Adipocyte (in vitro differentiated cells): ENCODE data around the gene SERPIND1.
"Not testable (repeated sequence)": the region's sequence is repeated elsewhere in the genome, so short reads cannot be mapped to it uniquely, and the experiment has no call there.

Experiments
- DNase-seq: peaks from one replicate; pipeline ENCODE4 v3.0.0-alpha.2; 2015; ENCODE audit warnings: low read depth
- H3K27me3 ChIP-seq: replicated peaks from 2 replicates; pipeline ENCODE4 v1.7.0; 2013; ENCODE audit warnings: mild to moderate bottlenecking, low read length, moderate library complexity; ENCODE audit not compliant: control insufficient read depth, insufficient read depth
- H3K36me3 ChIP-seq: 2 replicates; pipeline ENCODE4 v1.7.0; 2013; ENCODE audit warnings: low read length, mild to moderate bottlenecking, moderate library complexity; ENCODE audit not compliant: control insufficient read depth, insufficient read depth, severe bottlenecking
- H3K4me1 ChIP-seq: 2 replicates; pipeline ENCODE4 v1.7.0; 2013; ENCODE audit warnings: mild to moderate bottlenecking, low read length, moderate library complexity; ENCODE audit not compliant: control insufficient read depth, insufficient read depth
- H3K4me3 ChIP-seq: 2 replicates; pipeline ENCODE4 v1.7.0; 2013; ENCODE audit warnings: mild to moderate bottlenecking, low read length, moderate library complexity
- H3K9ac ChIP-seq: 2 replicates; pipeline ENCODE4 v1.7.0; 2013; ENCODE audit warnings: mild to moderate bottlenecking, low read length, moderate library complexity
- H3K9me3 ChIP-seq: 2 replicates; pipeline ENCODE4 v1.7.0; 2013; ENCODE audit warnings: mild to moderate bottlenecking, low read length, moderate library complexity; ENCODE audit not compliant: control insufficient read depth

Gene SERPIND1

GRCh38 chr22:20825216-20825615, 51.3 kb downstream of the SERPIND1 start:
- H3K36me3 ChIP-seq, result peaks cover 55% of the 10 kb centered on the region
- H3K4me1 ChIP-seq, DNase-seq, H3K27me3 ChIP-seq, H3K4me3 ChIP-seq, H3K9me3 ChIP-seq, H3K9ac ChIP-seq: not testable (repeated sequence)

DNA sequence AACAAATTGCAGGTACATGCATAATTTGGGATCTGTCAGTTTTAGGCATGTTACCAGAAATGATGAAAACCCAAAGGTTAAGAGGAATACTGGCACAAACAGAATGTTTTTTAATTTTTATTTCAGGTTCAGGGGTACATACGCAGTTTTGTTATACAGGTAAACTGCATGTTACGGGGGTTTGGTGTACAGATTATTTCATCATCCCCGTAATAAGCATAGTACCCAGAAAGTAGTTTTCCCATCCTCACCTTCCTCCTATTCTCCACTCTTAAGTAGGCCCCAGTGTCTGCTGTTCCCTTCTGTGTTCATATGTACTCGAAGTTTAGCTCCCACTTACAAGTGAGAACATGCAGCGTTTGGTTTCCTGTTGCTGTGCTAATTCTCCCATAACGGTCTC, 51.7 kb downstream of the SERPIND1 start:
- DNase-seq, result no peak
- Histone ChIP-seq H3K27me3 (no peaks in the 10 kb centered on the region), H3K36me3 (peaks cover 54% of the 10 kb centered on the region), H3K4me3 (no peak overlapping the region), H3K9me3 (no peaks in the 10 kb centered on the region), H3K9ac (no peak overlapping the region), H3K4me1 (no peaks in the 10 kb centered on the region)

GRCh38 chr22:20826373-20827152, 52.6 kb downstream of the SERPIND1 start:
- not testable (repeated sequence) for H3K27me3 ChIP-seq, H3K9ac ChIP-seq, H3K9me3 ChIP-seq, DNase-seq, H3K4me3 ChIP-seq, H3K4me1 ChIP-seq
- peaks cover 52% of the 10 kb centered on the region for H3K36me3 ChIP-seq

DNA sequence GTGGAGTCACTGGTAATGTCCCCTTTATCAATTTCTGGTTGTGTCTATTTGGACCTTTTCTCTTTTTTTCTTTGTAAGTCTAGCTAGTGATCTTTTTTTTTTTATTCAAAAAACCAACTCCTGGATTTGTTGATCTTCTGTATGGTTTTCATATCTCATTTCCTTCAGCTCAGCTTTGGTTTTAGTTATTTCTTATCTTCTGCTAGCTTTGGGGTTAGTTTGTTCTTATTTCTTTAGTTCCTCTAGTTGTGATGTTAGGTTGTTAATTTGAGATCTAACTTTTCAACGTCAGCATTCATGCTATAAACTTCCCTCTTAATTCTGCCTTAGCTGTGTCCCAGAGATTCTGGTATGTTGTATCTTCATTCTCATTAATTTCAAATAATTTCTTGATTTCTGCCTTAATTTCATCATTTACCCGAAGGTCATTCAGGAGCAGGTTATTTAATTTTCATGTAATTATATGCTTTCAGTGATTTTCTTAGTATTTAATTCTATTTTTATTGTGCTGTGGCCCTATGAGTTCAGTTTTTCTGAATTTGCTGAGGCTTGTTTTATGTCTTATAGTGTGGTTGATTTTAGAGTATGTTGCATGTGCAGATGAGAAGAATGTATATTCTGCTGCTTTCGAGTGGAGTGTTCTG, 55.7 kb downstream of the SERPIND1 start:
- H3K4me3 ChIP-seq, result no peak overlapping the region
- H3K9me3 ChIP-seq, result no peaks in the 10 kb centered on the region
- H3K9ac ChIP-seq, result no peak overlapping the region
- no peaks in the 10 kb centered on the region for H3K4me1 ChIP-seq
- no peak for DNase-seq
- peaks cover 53% of the 10 kb centered on the region for H3K36me3 ChIP-seq
- no peaks in the 10 kb centered on the region for H3K27me3 ChIP-seq

GRCh38 chr22:20833225-20833665, 59.3 kb downstream of the SERPIND1 start:
- no peak overlapping the region for H3K4me3 ChIP-seq
- DNase-seq, result no peak
- no peaks in the 10 kb centered on the region for H3K27me3 ChIP-seq
- no peak overlapping the region for H3K9ac ChIP-seq
- no peaks in the 10 kb centered on the region for H3K4me1 ChIP-seq
- H3K36me3 ChIP-seq, result peaks cover 47% of the 10 kb centered on the region
- H3K9me3 ChIP-seq, result no peaks in the 10 kb centered on the region

- no peaks in the 10 kb centered on the region for H3K4me1 ChIP-seq
- H3K36me3 ChIP-seq, result peaks cover 40% of the 10 kb centered on the region
- no peak overlapping the region for H3K9ac ChIP-seq
- H3K27me3 ChIP-seq, result no peaks in the 10 kb centered on the region
- no peaks in the 10 kb centered on the region for H3K9me3 ChIP-seq
- peak; percentile 6 for DNase-seq
- H3K4me3 ChIP-seq, result no peak overlapping the region
These were observed 60.3 kb downstream of the SERPIND1 start for GRCh38 chr22:20834206-20834605.

GRCh38 chr22:20834725-20835124, 60.8 kb downstream of the SERPIND1 start:
- Histone ChIP-seq H3K9me3 (no peaks in the 10 kb centered on the region), H3K27me3 (no peaks in the 10 kb centered on the region), H3K4me3 (no peak overlapping the region), H3K36me3 (peaks cover 36% of the 10 kb centered on the region), H3K9ac (no peak overlapping the region), H3K4me1 (no peaks in the 10 kb centered on the region)
- DNase-seq, result no peak
